Measurements from ENCODE around the gene DLGAP1. TPM values are rescaled to one million over a fixed set of nuclear protein-coding genes. Genes with fewer than 3 reads are reported as not detected.

DLGAP1 gene
- total RNA-seq, 1 experiment from 2014 or later, result 0.07 TPM

DNA sequence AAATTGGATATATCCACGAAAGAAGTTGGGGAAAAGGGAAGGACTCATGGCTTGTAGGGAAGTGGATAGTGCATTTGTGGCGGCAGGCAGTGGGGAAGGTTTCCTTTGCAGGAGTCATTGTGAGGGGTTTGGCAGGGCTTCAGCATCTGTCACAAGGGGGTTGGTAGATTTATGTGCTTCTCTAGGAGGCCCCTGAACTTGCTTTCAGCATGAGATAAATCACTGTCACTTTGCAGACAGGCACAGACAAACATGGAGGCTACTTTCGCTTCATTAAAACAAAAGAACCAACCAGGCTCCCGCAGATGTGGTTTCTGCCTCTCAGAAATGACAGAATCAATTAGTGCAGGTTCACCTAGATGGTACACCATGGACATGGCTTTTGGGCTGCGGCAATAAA lies 664.4 kb downstream of the DLGAP1 start:
- H3K27me3 ChIP-seq (replicated peaks; ENCODE audit: control insufficient read depth, insufficient read depth, low read length), result no peaks in the 10 kb centered on the region
- H3K4me3 ChIP-seq (ENCODE audit: low read depth, low read length), result no peak overlapping the region
- no peak for DNase-seq
- Mint-ChIP-seq H3K27me3 (ENCODE audit: insufficient read depth, unreplicated experiment) (peaks cover 4% of the 10 kb centered on the region), H3K4me3 (ENCODE audit: unreplicated experiment) (no peak overlapping the region), H3K27ac (ENCODE audit: unreplicated experiment) (no peak overlapping the region), H3K4me1 (ENCODE audit: low read depth, unreplicated experiment) (peaks cover 5% of the 10 kb centered on the region), H3K36me3 (ENCODE audit: insufficient read depth, unreplicated experiment) (no peaks in the 10 kb centered on the region), H3K9me3 (ENCODE audit: unreplicated experiment) (no peaks in the 10 kb centered on the region)
- intact Hi-C loops (cut with micrococcal nuclease; ENCODE audit: unreplicated experiment), result no loop called here
- no peaks in the 10 kb centered on the region for H3K36me3 ChIP-seq (ENCODE audit: control insufficient read depth, insufficient read depth, low read length)
- ChIA-PET POLR2A (no interaction called here), CTCF (no interaction called here)
- TF ChIP-seq, protein P1, sequence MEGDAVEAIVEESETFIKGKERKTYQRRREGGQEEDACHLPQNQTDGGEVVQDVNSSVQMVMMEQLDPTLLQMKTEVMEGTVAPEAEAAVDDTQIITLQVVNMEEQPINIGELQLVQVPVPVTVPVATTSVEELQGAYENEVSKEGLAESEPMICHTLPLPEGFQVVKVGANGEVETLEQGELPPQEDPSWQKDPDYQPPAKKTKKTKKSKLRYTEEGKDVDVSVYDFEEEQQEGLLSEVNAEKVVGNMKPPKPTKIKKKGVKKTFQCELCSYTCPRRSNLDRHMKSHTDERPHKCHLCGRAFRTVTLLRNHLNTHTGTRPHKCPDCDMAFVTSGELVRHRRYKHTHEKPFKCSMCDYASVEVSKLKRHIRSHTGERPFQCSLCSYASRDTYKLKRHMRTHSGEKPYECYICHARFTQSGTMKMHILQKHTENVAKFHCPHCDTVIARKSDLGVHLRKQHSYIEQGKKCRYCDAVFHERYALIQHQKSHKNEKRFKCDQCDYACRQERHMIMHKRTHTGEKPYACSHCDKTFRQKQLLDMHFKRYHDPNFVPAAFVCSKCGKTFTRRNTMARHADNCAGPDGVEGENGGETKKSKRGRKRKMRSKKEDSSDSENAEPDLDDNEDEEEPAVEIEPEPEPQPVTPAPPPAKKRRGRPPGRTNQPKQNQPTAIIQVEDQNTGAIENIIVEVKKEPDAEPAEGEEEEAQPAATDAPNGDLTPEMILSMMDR (IDR thresholded peaks at IDR 0.05; ENCODE audit: insufficient read depth in 1 of 2, low read depth in 1 of 2, low read length in 1 of 2, severe bottlenecking in 1 of 2, unreplicated experiment in 1 of 2), result no peak
- no peaks in the 10 kb centered on the region for H3K9me3 ChIP-seq
- BruUV-seq (replicated peaks), result no TSS peak
- no peaks in the 10 kb centered on the region for H3K4me1 ChIP-seq

GRCh38 chr18:3789525-3789924 lies 665.6 kb downstream of the DLGAP1 start:
- DNase-seq, result no peak
- H3K4me1 Mint-ChIP-seq (ENCODE audit: low read depth, unreplicated experiment), result peaks cover 5% of the 10 kb centered on the region
- H3K4me1 ChIP-seq, result no peaks in the 10 kb centered on the region
- no peak overlapping the region for H3K4me3 Mint-ChIP-seq (ENCODE audit: unreplicated experiment)
- TF ChIP-seq, protein P1 (IDR thresholded peaks at IDR 0.05; ENCODE audit: insufficient read depth in 1 of 2, low read depth in 1 of 2, low read length in 1 of 2, severe bottlenecking in 1 of 2, unreplicated experiment in 1 of 2), result no peak
- H3K27me3 ChIP-seq (replicated peaks; ENCODE audit: control insufficient read depth, insufficient read depth, low read length), result no peaks in the 10 kb centered on the region
- intact Hi-C loops (cut with micrococcal nuclease; ENCODE audit: unreplicated experiment), result no loop called here
- ChIA-PET POLR2A (no interaction called here), CTCF (interaction anchor here (0.9 kb wide), 1 partner anchor 206 kb away, joined by 3 read pairs; no protein-coding TSS in a partner anchor)
- peaks cover 8% of the 10 kb centered on the region for H3K9me3 Mint-ChIP-seq (ENCODE audit: unreplicated experiment)
- H3K9me3 ChIP-seq, result no peaks in the 10 kb centered on the region
- no peak overlapping the region for H3K27ac Mint-ChIP-seq (ENCODE audit: unreplicated experiment)
- H3K27me3 Mint-ChIP-seq (ENCODE audit: insufficient read depth, unreplicated experiment), result peaks cover 4% of the 10 kb centered on the region
- no peaks in the 10 kb centered on the region for H3K36me3 Mint-ChIP-seq (ENCODE audit: insufficient read depth, unreplicated experiment)
- no peak overlapping the region for H3K4me3 ChIP-seq (ENCODE audit: low read depth, low read length)
- no peaks in the 10 kb centered on the region for H3K36me3 ChIP-seq (ENCODE audit: control insufficient read depth, insufficient read depth, low read length)
- BruUV-seq (replicated peaks), result no TSS peak

DNA sequence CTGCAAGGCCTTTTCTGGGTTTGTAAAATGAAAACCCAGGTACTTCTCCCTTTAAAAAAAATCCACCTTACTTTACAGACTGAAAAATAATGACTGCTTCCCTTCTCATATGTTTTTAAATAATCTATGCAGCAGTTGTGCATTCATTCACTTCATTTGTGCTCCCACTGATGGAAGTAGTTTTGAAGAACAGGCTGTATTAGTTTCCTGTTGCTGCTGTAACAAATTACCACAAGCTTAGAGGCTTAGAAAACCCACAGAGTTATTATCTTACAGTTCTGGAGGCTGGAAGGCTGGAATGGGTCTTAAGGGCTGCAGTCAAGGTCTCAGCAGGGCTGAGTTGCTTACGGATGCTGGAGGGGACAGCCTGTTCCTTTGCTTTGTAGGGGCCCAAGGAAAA lies 670.2 kb downstream of the DLGAP1 start:
- ChIA-PET CTCF (no interaction called here), POLR2A (no interaction called here)
- no peak for DNase-seq
- Mint-ChIP-seq H3K4me1 (ENCODE audit: low read depth, unreplicated experiment) (no peaks in the 10 kb centered on the region), H3K27me3 (ENCODE audit: insufficient read depth, unreplicated experiment) (peaks cover 4% of the 10 kb centered on the region), H3K36me3 (ENCODE audit: insufficient read depth, unreplicated experiment) (no peaks in the 10 kb centered on the region), H3K4me3 (ENCODE audit: unreplicated experiment) (no peak overlapping the region), H3K27ac (ENCODE audit: unreplicated experiment) (no peak overlapping the region), H3K9me3 (ENCODE audit: unreplicated experiment) (peaks cover 12% of the 10 kb centered on the region)
- H3K36me3 ChIP-seq (ENCODE audit: control insufficient read depth, insufficient read depth, low read length), result no peaks in the 10 kb centered on the region
- BruUV-seq (replicated peaks), result no TSS peak
- TF ChIP-seq, protein P1 (IDR thresholded peaks at IDR 0.05; ENCODE audit: insufficient read depth in 1 of 2, low read depth in 1 of 2, low read length in 1 of 2, severe bottlenecking in 1 of 2, unreplicated experiment in 1 of 2), result no peak
- H3K4me3 ChIP-seq (ENCODE audit: low read depth, low read length), result no peak overlapping the region
- H3K27me3 ChIP-seq (replicated peaks; ENCODE audit: control insufficient read depth, insufficient read depth, low read length), result no peaks in the 10 kb centered on the region
- no peaks in the 10 kb centered on the region for H3K4me1 ChIP-seq
- H3K9me3 ChIP-seq, result no peaks in the 10 kb centered on the region
- intact Hi-C loops (cut with micrococcal nuclease; ENCODE audit: unreplicated experiment), result no loop called here

Data from Caco-2 (cell line).